Activated naive CD8-positive, alpha-beta T cell treated with anti-CD3 and anti-CD28 coated beads for 36 hours (primary cell): ENCODE data around the gene SNRPA. TPM values are rescaled to one million over a fixed set of nuclear protein-coding genes. Genes with fewer than 3 reads are reported as not detected.
"Not testable (repeated sequence)": the region's sequence is repeated elsewhere in the genome, so short reads cannot be mapped to it uniquely, and the experiment has no call there.

Experiments
- DNase-seq: peaks from one replicate; pipeline ENCODE4 v3.0.0; 2021
- H3K27ac Mint-ChIP-seq: one replicate; pipeline ENCODE4 v1.8.0; 2022; ENCODE audit warnings: mild to moderate bottlenecking, moderate library complexity, mixed read lengths
- H3K27me3 Mint-ChIP-seq: one replicate; pipeline ENCODE4 v1.8.0; 2022; ENCODE audit warnings: mild to moderate bottlenecking, mixed read lengths
- H3K36me3 Mint-ChIP-seq: one replicate; pipeline ENCODE4 v1.8.0; 2021; ENCODE audit warnings: mild to moderate bottlenecking, mixed read lengths
- H3K4me1 Mint-ChIP-seq: one replicate; pipeline ENCODE4 v1.8.0; 2021; ENCODE audit warnings: mixed read lengths
- H3K4me3 Mint-ChIP-seq: one replicate; pipeline ENCODE4 v1.8.0; 2022; ENCODE audit warnings: mild to moderate bottlenecking, moderate library complexity, mixed read lengths
- H3K9me3 Mint-ChIP-seq: one replicate; pipeline ENCODE4 v1.8.0; 2022; ENCODE audit warnings: mixed read lengths
- total RNA-seq, 2 experiments: library from RNA; stranded (reverse); gene quantifications; one replicate each; pipeline ENCODE4 v1.2.3, GENCODE V29; 2021

The SNRPA gene
- total RNA-seq, 2 experiments from 2014 or later, result 237 to 252 TPM

DNA sequence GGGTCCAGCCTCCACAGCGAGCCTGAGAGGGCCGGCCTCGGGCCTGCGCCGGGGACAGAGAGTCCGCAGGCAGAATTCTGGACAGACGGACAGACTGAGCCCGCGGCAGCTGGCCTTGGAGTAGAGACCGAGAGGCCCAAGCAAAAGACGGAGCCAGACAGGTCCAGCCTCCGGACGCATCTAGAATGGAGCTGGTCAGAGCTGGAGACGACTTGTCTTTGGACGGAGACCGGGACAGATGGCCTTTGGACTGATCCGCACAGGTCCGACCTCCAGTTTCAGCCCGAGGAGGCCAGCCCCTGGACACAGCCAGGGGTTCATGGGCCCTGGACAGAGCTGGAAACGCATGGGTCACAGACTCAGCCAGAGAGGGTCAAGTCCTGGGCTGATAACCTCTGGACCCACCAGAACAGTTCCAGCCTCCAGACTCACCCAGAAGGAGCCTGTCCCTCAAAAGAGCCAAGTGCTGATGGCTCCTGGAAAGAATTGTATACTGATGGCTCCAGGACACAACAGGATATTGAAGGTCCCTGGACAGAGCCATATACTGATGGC, 33.6 kb upstream of the SNRPA start:
- Mint-ChIP-seq H3K27me3 (no peaks in the 10 kb centered on the region), H3K4me1 (peaks cover 48% of the 10 kb centered on the region), H3K4me3 (peak overlapping the region; percentile 79), H3K27ac (peak overlapping the region; percentile 62), H3K9me3 (no peaks in the 10 kb centered on the region), H3K36me3 (peaks cover 11% of the 10 kb centered on the region)
- no peak for DNase-seq

- peak overlapping the region; percentile 75 for H3K27ac Mint-ChIP-seq
- DNase-seq, result peak; percentile 3
- H3K4me3 Mint-ChIP-seq, result peak overlapping the region; percentile 79
- peaks cover 48% of the 10 kb centered on the region for H3K4me1 Mint-ChIP-seq
- H3K9me3 Mint-ChIP-seq, result no peaks in the 10 kb centered on the region
- peaks cover 11% of the 10 kb centered on the region for H3K36me3 Mint-ChIP-seq
- H3K27me3 Mint-ChIP-seq, result no peaks in the 10 kb centered on the region
Observed at GRCh38 chr19:40717880-40718773, 32.9 kb upstream of the SNRPA start.

DNA sequence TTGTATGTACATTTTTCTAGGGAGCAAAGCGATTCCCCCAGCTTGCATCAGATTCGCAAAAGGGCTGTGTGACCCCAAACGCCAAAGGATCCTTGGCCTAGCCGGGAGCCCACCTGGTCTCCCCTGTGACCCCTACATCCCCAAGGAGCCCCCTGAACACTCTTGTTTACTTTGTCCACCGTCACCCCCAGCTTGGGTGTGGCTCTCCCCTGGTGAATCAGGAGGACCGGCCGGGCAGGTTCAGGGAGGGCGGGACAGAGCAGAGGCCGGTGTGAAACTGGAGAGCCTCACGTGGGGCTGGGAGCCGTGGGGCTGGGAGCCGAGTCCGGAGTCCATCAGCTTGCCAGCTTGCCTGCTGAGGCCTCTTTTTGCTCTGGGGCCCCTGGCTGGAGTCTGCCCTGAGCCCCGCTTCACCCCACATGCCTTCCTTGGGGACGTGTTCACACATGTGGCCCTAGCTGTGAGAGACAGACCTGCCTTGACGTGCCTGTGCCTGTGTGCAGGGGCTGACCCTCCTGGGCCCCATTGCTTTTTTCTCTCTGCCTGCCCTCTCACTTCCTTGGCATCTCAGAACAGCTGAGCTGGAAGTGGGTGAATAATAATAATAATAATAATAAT, 32.1 kb upstream of the SNRPA start:
- Mint-ChIP-seq H3K9me3 (no peaks in the 10 kb centered on the region), H3K4me1 (peaks cover 47% of the 10 kb centered on the region), H3K27ac (peak overlapping the region; percentile 47), H3K36me3 (peaks cover 17% of the 10 kb centered on the region), H3K27me3 (no peaks in the 10 kb centered on the region), H3K4me3 (peak overlapping the region; percentile 79)
- DNase-seq, result peak; percentile 17

DNA sequence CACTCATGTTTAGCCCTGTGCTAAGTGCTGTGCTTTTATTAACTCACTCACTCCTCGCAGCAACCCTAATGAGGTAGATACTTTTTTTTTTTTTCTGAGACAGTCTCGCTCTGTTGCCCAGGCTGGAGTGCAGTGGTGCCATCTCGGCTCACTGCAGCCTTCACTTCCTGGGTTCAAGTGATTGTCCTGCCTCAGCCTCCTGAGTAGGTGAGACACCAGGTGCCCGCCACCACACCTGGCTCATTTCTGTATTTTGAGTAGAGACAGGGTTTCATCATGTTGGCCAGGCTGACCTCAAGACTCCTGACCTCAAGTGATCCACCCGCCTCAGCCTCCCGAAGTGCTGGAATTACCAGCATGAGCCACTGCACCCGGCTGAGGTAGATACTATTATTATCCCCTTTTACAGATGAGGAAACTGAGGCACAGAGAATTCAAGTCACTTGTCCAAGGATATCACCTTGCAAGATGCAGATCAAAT, 31.5 kb upstream of the SNRPA start:
- Mint-ChIP-seq H3K27me3 (no peaks in the 10 kb centered on the region), H3K9me3 (no peaks in the 10 kb centered on the region), H3K4me1 (peaks cover 45% of the 10 kb centered on the region), H3K4me3 (peak overlapping the region; percentile 69), H3K27ac (peak overlapping the region; percentile 49), H3K36me3 (peaks cover 20% of the 10 kb centered on the region)
- no peak for DNase-seq

DNA sequence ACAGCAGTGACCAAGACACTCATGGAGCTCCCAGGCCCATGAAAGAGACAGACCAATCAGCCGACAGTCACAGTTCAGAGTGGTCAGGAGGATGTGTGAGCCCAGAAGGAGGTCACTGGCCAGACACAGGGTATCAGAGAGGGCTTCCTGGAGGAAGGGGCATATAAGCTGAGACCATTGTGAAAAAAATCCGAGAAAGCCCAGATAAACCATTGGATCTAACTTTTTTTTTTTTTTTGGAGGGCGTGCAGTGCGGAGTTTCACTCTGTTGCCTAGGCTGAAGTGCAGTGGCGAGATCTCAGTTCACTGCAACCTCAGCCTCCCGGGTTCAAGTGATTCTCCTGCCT, 29.9 kb upstream of the SNRPA start:
- H3K9me3 Mint-ChIP-seq, result no peaks in the 10 kb centered on the region
- H3K27ac Mint-ChIP-seq, result no peak overlapping the region
- no peak overlapping the region for H3K4me3 Mint-ChIP-seq

GRCh38 chr19:40721936-40722661, 28.9 kb upstream of the SNRPA start:
- H3K27me3 Mint-ChIP-seq, result no peaks in the 10 kb centered on the region
- no peak for DNase-seq
- no peaks in the 10 kb centered on the region for H3K9me3 Mint-ChIP-seq
- H3K27ac Mint-ChIP-seq, result no peak overlapping the region
- H3K4me3 Mint-ChIP-seq, result no peak overlapping the region
- H3K4me1 Mint-ChIP-seq, result peaks cover 35% of the 10 kb centered on the region
- peaks cover 28% of the 10 kb centered on the region for H3K36me3 Mint-ChIP-seq

More for the DNA sequence above, 29.9 kb upstream of the SNRPA start:
- DNase-seq, result no peak
- peaks cover 23% of the 10 kb centered on the region for H3K36me3 Mint-ChIP-seq
- H3K4me1 Mint-ChIP-seq, result peaks cover 36% of the 10 kb centered on the region
- H3K27me3 Mint-ChIP-seq, result no peaks in the 10 kb centered on the region

DNA sequence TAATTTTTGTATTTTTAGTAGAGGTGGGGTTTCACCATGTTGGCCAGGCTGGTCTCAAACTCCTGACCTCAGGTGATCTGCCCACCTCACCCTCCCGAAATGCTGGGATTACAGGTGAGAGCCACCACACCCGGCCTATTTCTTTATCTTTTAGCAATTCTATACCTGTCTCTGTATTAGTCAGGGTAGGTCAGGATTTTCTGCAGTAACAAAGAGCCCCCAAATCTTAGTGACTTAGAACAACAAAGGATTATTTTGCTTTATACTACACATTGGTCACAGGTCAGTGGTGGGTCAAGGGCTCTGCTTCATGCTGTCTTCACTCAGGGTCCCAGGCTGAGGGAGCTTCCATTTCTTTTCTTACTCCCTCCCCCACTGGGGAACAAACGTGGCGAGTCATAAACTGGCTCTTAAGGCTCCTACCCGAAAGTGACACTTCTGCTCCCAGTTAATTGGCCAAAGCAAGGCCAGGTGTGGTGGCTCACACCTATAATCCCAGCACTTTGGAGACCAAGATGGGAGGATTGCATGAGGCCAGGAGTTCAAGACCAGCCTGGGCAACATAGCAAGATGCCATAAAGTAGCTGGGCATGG, 27.2 kb upstream of the SNRPA start:
- Mint-ChIP-seq H3K36me3 (peaks cover 30% of the 10 kb centered on the region), H3K4me3 (no peak overlapping the region), H3K27me3 (no peaks in the 10 kb centered on the region), H3K27ac (no peak overlapping the region), H3K4me1 (peaks cover 31% of the 10 kb centered on the region), H3K9me3 (no peaks in the 10 kb centered on the region)
- no peak for DNase-seq

GRCh38 chr19:40724315-40724714, 26.7 kb upstream of the SNRPA start:
- Mint-ChIP-seq H3K36me3 (peaks cover 30% of the 10 kb centered on the region), H3K4me3 (no peak overlapping the region)

GRCh38 chr19:40724855-40725254, 26.1 kb upstream of the SNRPA start:
- H3K36me3 Mint-ChIP-seq, result peaks cover 30% of the 10 kb centered on the region
- no peaks in the 10 kb centered on the region for H3K27me3 Mint-ChIP-seq
- DNase-seq, result no peak
- H3K4me1 Mint-ChIP-seq, result peaks cover 26% of the 10 kb centered on the region
- H3K9me3 Mint-ChIP-seq, result no peaks in the 10 kb centered on the region
- no peak overlapping the region for H3K27ac Mint-ChIP-seq
- no peak overlapping the region for H3K4me3 Mint-ChIP-seq

More at GRCh38 chr19:40724315-40724714, 26.7 kb upstream of the SNRPA start:
- Mint-ChIP-seq H3K27me3 (no peaks in the 10 kb centered on the region), H3K9me3 (no peaks in the 10 kb centered on the region), H3K27ac (no peak overlapping the region), H3K4me1 (peaks cover 29% of the 10 kb centered on the region)
- DNase-seq, result no peak

GRCh38 chr19:40726279-40726678, 24.7 kb upstream of the SNRPA start:
- no peak for DNase-seq
- peaks cover 15% of the 10 kb centered on the region for H3K4me1 Mint-ChIP-seq
- no peak overlapping the region for H3K4me3 Mint-ChIP-seq
- no peaks in the 10 kb centered on the region for H3K9me3 Mint-ChIP-seq
- peaks cover 27% of the 10 kb centered on the region for H3K36me3 Mint-ChIP-seq
- no peaks in the 10 kb centered on the region for H3K27me3 Mint-ChIP-seq
- no peak overlapping the region for H3K27ac Mint-ChIP-seq

DNA sequence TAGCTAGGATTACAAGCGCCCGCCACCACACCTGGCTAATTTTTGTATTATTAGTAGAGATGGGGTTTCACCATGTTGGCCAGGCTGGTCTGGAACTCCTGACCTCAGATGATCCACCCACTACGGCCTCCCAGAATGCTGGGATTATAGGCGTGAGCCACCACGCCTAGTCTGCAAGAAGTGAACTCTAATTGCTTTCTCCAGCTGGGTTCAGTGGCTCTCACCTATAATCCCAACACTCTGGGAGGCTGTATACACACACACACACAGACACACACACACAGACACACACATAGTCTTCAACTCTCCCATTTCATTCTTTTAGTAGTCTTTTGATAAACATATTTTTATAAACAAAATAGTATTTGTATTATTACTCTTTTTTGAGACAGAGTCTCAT, 20.9 kb upstream of the SNRPA start:
- H3K36me3 Mint-ChIP-seq, result peaks cover 14% of the 10 kb centered on the region
- not testable (repeated sequence) for H3K27me3 Mint-ChIP-seq, H3K9me3 Mint-ChIP-seq, H3K4me1 Mint-ChIP-seq, DNase-seq, H3K4me3 Mint-ChIP-seq, H3K27ac Mint-ChIP-seq

DNA sequence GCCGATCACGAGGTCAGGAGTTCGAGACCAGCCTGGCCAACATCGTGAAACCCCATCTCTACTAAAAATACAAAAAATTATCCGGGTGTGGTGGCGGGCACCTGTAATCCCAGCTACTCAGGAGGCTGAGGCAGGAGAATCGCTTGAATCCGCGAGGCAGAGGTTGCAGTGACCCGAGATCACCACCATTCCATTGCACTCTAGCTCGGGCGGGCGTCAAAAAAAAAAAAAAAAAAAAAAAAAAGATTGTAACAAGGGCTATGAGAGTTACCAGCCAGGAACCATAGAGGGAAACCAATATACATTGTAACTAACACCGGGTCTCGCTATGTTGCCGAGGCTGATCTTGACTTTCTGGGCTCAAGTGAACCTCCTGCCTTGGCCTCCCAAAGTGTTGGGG, 18.7 kb upstream of the SNRPA start:
- H3K27ac Mint-ChIP-seq, H3K4me3 Mint-ChIP-seq, H3K9me3 Mint-ChIP-seq, H3K27me3 Mint-ChIP-seq, DNase-seq, H3K4me1 Mint-ChIP-seq: not testable (repeated sequence)
- peaks cover 17% of the 10 kb centered on the region for H3K36me3 Mint-ChIP-seq

DNA sequence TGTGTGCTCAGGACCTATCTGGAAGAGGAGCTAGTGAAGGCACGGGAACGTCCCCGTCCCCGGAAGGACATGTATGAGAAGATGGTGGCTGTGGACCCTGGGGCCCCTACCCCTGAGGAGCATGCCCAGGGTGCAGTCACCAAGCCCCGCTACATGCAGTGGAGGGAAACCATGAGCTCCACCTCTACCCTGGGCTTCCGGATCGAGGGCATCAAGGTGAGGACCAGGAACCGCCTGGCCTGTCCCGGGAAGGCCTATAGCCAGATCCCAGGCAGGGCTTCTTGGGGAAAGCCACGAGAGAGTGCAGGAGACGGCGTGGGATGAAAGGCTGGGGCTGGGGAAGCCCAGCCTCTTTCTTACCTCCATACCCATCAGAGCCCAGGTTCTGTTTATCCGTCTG, 17.9 kb upstream of the SNRPA start:
- no peak overlapping the region for H3K4me3 Mint-ChIP-seq
- no peaks in the 10 kb centered on the region for H3K27me3 Mint-ChIP-seq
- no peak overlapping the region for H3K27ac Mint-ChIP-seq
- no peaks in the 10 kb centered on the region for H3K4me1 Mint-ChIP-seq
- no peak for DNase-seq
- H3K36me3 Mint-ChIP-seq, result peaks cover 17% of the 10 kb centered on the region
- no peaks in the 10 kb centered on the region for H3K9me3 Mint-ChIP-seq

DNA sequence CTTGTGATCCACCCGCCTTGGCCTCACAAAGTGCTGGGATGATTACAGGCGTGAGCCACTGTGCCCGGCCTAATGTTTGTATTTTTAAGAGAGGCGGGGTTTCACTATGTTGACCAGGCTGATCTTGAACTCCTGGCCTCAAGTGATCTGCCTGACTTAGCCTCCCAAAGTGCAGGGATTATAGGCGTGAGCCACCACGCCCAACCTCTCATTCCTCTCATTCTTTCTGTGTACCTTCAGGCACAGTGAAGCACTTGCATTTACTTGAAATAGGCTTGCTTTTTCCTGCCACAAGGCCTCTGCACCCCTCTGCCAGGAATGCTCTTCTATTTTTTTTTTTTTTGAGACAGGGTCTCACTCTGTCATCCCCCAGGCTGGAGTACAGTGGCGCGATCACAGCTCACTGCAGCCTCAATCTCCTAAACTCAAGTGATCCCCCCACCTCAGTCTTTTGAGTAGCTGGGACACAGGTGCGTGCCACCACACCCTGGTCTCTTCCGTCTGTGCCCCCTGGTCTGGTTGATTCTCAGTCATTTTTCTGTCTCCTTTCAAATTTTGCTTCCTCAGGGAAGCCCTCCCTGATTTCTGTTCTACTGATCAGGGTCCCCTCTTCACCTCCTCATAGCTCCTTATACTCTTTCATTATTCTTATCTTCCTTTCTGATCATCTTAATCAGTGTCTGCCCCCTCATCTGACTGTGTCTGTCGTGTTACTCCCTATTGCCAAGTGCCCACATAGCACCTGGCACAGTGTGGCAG, 15.8 kb upstream of the SNRPA start:
- no peaks in the 10 kb centered on the region for H3K4me1 Mint-ChIP-seq
- H3K4me3 Mint-ChIP-seq, result no peak overlapping the region
- no peak overlapping the region for H3K27ac Mint-ChIP-seq
- no peaks in the 10 kb centered on the region for H3K27me3 Mint-ChIP-seq
- DNase-seq, result no peak
- H3K36me3 Mint-ChIP-seq, result peaks cover 18% of the 10 kb centered on the region
- H3K9me3 Mint-ChIP-seq, result no peaks in the 10 kb centered on the region
